Measurements from ENCODE around the gene CADPS2.

CADPS2 gene

DNA sequence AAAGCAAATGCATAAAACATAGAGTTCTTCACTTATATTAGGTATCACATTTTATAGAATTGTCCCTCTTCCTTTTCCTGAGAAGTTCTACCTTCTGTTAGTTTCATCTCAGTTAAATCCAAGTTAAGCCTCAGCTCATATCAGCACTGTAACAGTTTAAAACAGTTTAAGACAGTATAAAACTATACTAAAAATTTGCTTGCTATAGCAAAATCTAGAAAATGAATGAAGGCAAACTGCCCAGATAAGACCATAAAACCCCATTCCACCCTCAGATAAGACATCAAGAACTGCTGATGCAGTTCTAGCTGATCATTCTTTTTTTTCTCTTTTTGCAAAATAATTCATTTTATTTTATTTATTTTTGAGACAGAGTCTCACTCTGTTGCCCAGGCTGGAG, 364.5 kb downstream of the CADPS2 start:
- DNase-seq, result no peak

DNA sequence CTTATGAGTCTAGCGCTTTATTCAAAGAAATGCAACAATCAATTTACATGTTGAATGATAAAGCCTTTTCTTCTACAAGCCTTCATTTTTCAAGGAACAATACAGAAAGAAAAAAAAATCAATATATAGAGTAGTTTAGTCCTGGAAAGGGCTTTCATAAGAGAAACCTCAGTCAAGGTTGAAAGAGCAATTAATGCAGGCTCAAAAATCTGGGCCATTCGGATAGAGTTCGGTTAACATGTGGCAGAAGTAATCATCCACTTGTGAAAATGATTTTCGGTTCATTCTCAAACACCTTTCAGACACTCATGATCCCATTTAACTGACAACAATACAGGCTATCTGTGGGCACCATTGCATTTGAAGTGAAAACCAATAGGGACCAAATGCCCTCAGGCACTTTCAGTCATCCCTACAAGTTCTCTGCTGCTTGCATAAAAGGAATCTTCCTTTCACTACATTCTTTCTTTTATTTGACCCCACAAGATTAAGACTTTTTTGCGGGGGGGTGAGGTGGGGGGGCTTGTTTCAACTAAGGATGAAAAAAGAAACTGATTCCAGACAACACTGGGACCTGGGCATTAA, 365.2 kb downstream of the CADPS2 start:
- no peak for DNase-seq

DNA sequence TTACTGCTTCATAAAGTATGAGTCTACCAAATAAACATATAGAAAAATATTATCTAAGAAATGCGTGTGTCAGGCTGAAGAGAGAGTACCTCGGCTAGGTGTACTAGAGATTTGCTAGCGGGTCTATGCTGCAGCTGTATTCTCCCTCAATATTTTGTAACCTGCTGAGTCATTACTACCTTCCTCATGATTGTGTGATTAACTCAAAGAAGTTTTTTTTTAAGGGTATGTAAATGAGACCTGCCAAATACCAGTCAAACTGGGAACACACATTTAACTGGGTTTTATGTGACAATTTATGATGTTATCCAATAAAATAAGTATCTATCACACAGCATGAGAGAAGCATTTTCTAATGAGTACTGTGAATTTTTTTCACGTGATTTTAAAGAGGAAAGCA, 367.8 kb downstream of the CADPS2 start:
- DNase-seq, result no peak

DNA sequence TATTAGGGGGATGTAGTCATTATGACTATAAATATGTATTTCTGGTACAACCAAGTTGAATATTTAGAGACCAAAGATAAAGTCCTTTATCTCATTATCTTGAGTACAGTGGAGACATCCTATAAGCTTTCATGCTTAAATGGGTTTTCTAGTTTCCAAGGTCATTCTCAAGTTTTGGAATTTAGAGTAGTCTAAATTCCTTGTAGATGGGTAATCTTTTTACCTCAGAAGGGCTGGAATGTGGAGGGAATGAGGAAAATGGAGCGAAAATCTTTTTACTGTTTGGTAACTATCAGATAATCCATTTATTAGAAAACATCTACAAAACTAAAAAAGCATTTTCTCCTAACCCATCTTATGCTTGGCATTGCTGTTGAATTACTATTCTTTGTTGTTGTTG, 368.7 kb downstream of the CADPS2 start:
- DNase-seq, result no peak

DNA sequence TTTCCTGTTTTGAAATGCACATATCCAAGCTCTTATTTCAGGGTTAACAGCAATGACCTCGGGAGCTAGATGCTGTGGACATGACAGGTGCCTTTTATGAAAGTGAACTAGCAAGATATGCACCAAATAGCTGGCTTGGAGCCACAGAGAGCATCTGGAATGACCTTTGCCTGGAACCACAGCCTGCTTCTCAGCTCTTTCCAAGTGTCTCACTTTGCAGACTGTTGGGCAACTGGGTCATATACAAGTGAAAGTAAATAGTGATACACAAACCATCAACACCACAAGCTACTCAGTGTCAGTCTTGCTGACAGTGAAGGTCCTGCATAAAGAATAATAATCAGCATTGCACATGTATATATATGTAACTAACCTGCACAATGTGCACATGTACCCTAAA, 370.9 kb downstream of the CADPS2 start:
- DNase-seq, result no peak

DNA sequence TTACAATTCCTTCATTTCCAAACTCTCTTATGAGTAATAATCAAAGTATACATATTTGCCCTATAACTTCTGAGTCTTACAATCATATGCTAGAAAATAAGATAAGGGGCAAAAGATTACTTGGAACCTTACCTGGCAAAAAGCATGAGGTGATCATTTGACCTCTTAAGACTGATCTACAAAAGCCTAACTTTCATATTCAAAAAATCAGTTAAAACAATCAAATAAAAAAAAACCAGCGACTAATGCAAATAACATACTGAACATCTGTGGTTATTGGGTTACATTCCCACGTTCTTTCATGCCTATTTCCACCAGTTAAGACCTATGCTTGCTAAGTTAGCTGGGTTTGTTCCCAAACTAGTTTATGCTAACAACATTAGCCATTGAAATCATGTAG, 375.0 kb downstream of the CADPS2 start:
- no peak for DNase-seq

DNA sequence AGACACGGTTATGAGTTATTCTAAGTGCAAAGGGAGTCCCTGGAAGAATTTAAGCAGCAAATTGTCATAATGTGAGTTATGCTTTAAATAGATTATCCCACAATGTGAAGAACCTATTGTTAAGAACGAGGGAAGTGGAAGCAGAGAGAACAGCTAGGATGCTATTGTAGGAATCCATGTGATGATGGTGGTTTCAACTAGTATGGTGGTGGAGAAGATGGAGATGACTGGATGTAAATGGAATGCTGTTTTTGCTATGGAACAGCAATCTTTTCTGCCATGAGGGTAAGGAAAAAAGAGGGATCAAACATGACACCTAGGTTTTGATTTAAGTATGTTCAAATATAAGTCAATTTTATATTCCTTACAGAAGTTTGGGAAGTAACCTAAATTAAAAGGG, 378.7 kb downstream of the CADPS2 start:
- DNase-seq, result no peak

DNA sequence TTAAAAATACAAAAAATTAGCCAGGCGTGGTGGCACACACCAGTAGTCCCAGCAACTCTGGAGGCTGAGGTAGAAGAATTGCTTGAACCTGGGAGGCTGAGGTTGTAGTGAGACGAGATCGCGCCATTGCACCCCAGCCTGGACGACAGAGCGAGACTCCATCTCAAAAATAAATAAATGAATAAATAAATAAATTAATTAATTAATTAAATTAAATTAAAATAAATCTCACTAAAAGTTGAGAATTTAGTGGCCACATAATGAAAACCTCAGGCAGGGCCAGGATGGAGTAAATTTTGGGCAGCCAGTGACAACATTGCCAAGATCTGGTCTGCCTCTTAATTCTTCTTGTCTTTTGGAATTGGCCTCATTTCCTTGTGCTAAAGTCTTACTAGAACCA, 394.3 kb downstream of the CADPS2 start:
- DNase-seq, result no peak

DNA sequence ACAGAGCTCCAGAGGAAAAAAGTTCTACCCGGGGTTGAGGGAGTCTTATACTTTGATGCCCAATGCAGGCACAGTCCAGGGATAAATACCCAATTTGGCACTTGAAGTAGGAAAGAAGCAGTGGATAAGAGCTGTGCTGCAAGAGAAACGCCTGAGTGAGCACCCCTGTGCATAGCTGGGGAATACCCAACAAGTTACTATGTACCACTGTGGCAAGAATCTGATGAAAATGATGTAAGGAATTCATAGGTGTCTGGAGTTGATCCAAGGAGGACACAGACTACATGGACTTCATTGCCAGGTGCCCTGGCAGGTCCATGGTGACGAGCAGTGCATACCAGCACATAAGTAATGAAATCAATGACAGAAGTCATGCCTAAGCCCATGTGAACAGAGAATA, 398.0 kb downstream of the CADPS2 start:
- no peak for DNase-seq

DNA sequence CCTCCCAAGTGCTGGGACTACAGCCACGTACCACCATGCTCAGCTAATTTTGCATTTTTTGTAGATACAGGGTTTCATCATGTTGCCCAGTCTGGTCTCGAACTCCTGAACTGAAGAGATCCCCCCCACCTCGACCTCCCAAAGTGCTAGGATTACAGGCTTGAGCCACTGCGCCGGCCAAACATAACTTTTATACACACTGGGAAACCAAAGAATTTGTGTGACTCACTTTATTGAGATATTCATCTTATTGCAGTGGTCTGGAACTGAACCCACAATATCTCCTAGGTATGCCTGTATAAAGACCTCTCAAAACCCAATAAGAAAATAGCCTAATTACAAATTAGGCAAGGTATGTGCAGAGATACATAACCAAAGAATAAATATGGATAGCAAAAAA, 399.1 kb downstream of the CADPS2 start:
- no peak for DNase-seq

DNA sequence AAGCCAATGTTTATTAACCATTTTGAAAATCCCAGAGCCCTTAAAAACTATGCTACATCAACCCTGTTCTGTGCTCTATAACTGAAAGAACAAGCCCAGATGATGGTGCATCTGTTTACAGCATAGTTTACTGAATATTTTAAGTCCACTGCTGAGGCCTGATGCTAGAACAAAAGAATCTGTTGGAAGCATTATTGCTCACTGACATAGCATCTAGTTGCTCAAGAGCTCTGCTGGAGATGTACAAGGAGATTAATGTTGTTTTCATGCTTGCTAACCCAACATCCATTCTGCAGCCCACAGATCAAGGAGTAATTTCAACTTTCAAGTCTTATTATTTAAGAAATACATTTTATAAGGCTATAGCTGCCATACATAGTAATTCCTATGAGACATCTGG, 400.4 kb downstream of the CADPS2 start:
- no peak for DNase-seq

DNA sequence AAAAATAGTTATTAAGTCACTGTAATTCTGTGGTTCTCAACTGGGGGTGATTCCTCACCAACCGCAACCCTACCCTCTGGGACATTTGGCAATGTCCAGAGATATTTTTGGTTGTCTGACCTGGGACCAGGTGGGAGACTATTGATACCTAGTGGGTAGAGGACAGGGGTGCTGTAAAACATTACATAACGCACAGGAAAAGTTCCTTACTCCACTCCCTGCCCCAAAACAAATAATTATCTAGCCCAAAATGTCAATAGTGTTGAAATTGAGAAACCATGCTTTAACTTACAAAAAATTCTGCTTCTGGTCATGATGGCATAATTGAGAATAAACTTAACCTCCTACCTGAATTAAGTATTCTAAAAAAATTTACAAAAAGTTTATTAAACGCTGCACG, 404.0 kb downstream of the CADPS2 start:
- DNase-seq, result no peak

DNA sequence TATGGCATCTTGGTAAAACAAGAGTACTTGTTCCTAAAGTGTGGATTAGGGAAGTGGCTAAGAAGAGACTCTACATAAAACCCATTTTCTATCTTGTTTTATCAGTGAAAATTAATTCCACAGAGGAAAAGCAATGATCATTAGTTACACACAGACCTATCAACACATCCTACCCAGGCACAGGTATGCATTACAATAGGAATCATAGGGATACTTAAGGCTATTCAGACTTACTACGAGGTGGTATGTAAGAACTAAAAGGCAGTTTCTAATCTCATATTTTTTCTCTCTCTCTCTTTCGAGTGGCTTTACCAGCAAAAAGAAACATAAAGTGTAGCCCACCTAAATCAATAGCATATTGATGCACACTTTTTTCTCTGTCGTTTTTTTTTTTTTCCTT, 415.4 kb downstream of the CADPS2 start:
- DNase-seq, result no peak

DNA sequence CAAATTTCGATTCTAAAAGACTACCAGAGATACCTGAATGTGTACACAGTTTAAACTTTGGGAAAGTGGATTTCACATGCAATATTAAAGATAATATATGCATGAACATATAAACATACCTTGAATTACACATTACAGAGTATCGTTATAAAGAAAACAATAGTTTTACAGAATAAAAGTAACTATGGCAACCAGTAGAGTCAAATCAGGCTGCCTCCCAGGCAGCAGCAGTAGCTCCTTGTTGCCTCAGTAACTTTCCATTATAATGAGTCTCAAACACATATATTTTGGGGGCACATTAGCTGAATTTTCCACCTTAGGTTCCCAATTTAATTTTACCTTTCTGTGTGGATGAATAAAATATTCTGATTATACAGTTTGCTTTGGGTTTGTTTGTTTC, 417.3 kb downstream of the CADPS2 start:
- no peak for DNase-seq

DNA sequence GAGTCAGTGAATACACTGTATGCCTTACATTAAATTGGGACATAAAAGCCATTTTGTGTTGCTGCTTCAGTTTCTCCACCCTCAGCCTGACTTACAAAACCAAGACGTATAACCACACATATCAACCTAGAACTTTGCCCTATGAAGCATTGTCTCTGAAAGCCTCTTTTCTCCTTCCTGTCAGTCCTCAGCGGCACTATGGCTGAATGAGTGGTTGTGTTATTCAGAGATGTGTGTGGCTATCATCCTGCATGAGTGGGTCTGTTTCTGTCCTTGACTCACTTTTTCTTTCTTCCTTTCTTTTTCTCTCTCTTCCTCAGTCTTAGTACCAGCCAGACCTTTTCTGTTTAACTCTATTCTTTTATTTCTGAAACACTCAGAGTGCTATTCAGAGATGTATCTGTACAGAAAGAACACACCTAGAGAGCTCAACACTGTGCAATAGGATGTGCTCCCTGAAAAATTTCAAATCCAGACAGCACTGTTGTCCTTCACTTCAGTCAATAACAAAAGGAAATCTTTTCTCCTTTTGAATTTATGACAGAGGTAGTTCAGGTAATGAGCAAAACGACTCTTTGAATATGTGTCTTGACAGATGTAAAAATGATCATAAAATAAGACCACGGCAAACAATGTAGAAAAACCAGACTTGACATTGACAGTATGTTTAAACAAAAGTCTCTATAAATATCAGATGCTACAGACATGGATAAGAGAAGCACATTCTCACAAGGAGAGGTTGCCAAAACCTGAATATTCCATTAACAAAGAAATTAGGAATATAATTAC, 418.4 kb downstream of the CADPS2 start:
- no peak for DNase-seq

DNA sequence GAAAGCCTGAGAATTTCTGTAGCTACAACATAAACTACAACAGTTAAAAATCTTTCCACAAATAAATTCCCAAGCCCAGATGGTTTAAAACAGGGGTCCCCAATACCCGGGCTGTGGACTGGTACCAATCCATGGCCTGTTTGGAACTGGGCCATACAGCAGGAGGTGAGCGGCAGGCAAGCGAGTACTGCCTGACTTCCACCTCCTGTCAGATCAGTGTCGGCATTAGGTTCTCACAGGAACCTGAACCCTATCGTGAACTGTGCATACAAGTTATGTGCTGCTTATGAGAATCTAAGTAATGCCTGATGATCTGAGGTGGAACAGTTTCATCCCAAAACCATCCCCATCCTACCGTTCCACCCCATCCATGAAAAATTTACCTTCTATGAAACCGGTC, 421.0 kb downstream of the CADPS2 start:
- DNase-seq, result peak in 1 of 14 donors; percentile 44

DNA sequence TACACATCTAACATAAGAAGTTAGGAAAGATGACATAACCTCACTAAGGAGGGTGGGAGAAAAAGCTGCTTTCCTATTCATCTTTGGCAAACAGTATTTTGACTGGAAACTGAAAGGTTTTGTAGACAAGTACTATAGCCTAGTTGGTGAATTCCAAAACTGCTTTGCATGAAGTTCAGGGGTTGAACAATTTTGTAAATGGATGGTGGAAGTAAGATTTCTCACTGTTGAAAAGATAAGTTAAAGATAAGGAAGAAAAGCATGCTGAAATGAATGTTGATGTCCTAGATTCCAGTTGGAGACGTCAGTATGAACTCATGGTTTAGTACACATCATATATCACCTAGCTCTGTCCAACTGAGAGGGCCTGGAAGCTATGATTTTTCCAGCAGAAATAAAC, 422.6 kb downstream of the CADPS2 start:
- no peak for DNase-seq

DNA sequence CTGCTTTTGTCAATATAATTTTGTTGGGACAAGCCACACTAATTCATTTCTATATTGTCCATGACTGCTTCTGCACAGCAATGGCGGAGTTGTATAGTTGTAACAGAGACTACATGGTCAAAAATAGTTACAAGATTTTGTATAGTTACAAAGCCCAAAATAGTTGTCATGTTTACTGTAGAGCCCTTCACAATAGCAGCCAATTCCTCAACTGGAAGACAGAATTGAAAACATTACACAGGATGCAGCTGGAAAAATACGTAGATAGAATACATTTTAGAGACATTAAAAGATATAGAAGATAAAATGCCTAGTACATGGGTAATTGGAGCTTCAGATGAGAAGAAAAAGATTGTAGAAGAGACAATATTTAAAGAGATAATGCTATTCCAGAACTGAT, 425.3 kb downstream of the CADPS2 start:
- no peak for DNase-seq

DNA sequence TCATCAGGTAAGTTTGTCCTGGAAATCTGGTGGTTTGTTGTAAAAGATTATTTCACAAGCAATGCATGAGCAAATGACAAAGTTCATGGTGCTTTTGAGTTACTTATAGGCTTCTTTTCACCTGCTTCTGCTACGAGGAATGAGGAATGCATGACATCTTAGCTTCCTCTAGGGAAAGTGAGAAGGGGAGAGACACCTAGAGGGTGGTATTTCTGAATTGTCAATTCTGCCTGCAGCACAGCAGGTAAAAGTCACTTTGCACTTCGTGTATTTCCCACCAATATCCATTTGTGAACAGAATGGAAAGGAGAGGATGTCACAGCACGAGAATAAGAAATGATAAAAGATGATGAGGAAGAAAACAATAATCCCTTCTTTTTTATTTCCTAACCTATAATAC, 428.3 kb downstream of the CADPS2 start:
- no peak for DNase-seq

DNA sequence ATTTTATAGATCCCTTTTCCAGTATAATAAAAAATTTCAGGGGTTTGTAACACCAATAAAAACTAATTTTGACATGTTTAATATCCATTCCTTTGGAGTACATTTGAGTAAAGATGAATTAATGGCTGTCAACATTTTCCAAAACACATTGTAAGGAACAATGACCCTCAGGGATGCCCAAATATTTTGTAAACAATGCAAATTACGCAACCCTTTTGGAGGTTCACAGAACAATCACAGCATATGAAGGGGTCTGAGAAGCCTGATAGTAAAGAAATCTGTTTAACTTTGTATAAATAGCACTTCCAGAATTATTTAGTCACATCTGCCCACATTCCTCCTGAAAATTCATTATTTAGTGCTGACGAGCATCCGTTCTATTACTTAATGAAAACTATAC, 428.9 kb downstream of the CADPS2 start:
- no peak for DNase-seq

DNA sequence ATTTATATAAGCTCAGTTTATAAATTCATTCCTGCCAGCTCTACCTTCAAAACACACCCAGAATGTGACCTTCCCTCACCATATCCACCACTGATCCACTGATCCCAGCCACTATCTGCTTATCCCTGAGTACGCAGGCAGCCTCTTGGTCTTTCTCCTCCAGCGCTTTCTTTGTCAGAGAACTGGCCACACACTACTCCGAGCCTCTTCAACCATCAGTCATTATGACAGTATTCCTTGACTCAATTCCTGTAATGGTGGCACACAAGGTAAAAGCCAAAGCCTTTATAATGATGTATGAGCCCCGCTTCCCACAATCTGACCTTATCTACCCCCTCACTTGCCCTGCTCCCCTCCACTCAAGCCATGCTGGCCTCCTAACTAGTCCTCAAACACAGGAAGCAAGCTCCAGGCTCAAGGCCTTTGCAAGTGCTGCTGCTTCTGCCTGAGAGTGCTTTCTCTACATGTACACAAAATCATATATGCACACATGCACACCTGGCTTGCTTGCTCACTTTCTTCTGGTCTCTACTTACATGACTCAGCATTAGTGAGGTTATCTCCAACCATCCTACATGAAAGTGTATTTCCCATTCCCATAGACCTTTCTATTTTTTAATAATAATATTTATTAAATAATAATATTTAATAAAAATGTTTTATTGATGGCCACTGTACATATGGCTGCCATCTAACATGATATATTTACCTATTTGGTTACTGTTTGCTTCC, 431.3 kb downstream of the CADPS2 start:
- DNase-seq, result no peak

DNA sequence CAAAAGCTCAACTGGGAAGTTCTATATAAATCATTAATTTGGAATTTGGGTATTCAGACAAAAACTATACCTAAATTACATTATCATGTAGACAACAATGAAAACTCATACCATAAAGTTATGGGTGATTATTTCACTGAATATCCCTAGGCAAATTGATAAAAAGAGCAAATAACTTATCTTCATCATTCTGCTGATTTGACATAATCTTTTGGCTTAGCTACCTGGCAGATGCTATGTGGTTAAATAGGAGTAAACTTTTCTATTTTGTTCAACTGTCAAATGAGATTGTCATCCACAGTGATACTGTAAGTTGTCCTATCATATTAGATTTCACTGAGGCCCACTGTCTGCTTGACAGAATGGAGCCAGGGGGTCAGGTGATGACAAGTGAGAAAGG, 432.8 kb downstream of the CADPS2 start:
- no peak for DNase-seq

DNA sequence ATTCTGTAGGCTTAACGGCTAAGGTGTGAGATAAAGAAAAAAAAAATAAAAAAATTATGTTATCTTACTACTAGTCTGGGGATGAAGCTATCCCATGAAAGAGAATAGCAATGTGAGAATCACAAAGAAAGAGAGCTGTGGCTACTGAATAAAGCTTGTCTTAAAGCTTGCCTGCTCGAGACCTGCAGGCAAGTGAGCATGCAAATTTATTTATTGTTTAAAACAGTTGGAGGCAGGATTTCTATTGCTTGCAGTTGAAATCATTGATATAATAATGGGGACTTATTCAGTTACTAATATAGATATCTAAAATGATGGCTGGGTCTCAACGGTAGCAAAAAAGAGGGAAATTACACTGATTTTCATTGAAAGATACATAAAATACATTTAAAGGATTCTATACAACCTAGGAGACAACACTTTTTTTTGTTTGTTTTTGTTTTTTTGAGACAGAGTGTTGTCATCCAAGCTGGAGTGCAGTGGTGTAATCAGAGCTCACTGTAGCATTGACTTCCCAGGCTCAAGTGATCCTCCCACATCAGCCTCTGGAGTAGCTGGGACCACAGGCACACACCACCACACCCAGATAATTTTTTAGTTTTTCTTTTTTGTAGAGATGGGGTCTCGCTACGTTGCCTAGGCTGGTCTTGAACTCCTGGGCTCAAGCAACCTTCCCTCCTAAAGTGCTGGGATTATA, 437.2 kb downstream of the CADPS2 start:
- DNase-seq, result no peak

All from C1 segment of cervical spinal cord (tissue), 14 donors.